GM21528 (cell line): ENCODE data around the gene PAQR8.

Experiments
- ATAC-seq: cut with Tn5 transposase; IDR thresholded peaks from one replicate; pipeline ENCODE4 v1.9.1; 2021; ENCODE audit warnings: mild to moderate bottlenecking, moderate library complexity; ENCODE audit not compliant: unreplicated experiment, low FRiP score

PAQR8 gene

DNA sequence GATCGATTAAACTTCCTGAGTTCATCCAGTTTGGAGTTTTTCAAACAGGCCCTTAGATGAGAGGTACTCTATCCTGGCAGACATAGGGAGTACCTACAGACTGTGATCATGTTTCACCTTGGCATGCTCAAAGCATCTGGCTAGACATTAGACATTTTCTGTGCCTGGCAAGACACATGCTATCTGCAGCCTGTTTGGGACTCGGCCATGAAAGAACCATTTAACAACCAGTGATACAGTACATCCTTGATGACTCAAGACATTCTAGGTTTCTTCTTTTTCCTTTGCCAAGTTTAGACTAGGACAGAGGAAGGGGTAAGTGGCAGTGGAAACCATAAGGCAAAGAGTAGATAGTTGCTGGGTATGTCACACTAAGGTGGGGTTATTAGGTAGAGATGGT is 15.4 kb upstream of the PAQR8 start:
- ATAC-seq = no peak

DNA sequence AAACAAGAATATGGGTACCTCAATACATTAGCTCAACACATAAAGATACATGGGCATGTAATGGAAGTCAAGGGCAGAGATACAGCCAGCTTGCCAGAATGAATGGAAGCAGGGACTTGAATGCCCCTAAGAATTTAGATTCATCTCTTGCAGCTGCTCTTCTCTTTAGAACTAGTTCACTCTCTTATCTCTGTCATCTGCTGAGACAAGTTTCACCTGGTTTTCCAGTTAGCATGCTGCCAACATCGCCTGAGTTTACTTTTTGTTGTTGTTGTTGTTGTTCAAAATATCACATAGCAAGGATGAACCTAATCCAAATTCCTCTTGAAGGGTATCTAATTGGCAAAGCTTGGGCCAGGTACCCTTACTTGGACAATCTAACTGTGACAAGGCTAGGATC is 14.1 kb upstream of the PAQR8 start:
- no peak for ATAC-seq

DNA sequence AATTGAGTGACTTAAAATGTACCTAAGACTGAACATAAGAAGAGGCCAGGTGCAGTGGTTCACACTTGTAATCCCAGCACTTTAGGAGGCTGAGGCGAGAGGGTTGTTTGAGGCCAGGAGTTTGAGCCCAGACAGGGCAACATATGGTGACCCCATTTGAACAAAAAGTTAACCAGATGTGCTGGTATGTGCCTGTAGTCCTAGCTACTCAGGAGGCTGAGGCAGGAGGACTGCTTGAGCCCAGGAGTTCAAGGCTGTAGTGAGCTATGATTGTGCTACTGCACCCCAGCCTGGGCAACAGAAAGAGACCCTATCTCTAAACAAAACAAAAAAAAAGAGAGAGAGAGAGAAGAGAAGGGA is 10.1 kb upstream of the PAQR8 start:
- ATAC-seq = no peak

DNA sequence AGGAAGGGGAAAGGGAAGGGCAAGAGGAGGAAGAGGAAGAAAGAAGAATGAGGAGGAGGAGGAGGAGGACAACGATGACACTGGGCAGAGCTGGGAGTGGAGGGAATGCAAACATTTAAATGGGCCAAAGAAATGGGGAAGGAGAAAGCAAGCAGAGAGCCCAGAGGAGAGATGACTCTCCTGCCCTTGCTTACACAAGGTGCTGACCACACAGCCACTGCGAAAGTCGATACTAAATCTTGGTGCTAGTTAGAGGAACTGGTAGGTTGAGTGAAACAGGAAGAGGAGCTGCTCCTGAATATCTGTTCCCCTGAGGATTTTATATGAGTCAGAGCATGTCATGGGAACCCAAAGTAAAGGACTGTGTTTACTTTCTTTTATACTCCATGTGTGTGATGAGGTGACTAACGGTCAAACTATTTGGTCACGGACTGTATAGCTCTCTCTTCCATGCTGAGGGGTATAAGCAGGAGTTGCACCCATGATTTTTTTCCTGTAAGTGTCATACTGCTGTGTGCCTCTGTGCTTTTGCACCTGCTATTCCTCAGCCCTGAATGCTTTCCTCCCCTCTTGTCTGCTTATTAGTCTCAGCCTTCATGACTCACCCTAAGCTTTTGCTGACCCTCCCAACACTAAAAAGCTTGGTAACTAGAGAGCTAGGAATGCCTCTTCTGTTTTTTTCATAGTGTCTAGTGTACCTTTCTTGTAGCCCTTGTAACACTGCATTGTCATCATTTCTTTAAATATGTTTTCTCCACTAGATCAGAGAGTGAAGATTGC is 9.5 kb upstream of the PAQR8 start:
- ATAC-seq = peak; percentile 94

DNA sequence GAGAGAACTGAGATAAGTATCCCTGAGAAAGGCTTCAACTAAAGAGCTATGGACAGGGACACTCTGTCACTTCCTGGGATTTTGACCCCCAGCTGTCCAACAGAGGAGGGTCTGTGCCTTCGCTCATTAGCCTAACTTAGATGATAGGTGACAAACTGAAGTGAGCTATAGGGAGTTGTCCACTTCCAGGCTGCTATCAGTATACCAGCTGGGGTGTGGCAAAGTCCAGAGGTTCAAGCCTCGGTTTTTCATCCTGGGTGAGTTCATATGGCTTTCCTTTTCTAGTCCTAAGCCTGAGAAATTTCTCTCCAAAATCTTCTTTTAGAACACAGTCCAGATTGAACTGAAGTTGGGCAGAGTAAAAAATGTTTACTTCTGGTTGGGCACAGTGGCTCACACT is 5.9 kb upstream of the PAQR8 start:
- no peak for ATAC-seq

DNA sequence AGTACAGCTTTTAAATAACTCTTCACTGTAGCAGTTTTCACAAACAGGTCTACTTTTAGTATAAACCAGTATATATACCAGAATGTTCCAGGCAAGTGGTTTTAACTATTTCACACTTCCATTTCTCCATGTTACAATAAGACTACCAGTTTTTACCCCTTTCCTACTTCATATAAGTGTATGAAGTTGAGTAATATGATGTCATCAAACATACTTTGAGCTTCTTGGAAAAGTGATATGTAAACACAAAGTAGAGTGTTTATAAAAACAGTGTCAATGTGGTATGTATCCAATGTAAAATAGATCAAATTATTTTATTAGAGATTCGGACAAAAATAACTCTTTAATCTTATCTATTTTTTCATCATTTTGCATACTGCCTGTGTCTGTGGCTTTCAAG is 2.5 kb upstream of the PAQR8 start:
- ATAC-seq = no peak

DNA sequence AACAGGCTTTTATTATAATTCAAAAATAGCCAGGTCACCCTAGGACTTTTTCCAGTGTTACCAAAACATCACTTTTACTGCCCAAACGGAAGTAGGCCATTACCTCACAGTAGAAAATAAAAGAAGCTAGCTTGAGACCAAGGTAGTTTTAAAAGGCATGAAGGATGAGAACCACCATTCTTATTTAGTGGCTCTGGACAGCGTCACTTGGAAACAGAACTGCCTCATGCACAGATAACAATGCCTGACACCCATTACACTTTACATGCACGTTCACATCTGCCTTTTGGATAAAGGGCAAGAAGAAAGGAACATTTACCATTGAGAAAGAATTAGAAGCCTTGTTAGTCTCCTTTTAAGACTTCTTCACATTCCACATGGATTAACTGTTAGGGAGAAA is 1.9 kb upstream of the PAQR8 start:
- no peak for ATAC-seq

DNA sequence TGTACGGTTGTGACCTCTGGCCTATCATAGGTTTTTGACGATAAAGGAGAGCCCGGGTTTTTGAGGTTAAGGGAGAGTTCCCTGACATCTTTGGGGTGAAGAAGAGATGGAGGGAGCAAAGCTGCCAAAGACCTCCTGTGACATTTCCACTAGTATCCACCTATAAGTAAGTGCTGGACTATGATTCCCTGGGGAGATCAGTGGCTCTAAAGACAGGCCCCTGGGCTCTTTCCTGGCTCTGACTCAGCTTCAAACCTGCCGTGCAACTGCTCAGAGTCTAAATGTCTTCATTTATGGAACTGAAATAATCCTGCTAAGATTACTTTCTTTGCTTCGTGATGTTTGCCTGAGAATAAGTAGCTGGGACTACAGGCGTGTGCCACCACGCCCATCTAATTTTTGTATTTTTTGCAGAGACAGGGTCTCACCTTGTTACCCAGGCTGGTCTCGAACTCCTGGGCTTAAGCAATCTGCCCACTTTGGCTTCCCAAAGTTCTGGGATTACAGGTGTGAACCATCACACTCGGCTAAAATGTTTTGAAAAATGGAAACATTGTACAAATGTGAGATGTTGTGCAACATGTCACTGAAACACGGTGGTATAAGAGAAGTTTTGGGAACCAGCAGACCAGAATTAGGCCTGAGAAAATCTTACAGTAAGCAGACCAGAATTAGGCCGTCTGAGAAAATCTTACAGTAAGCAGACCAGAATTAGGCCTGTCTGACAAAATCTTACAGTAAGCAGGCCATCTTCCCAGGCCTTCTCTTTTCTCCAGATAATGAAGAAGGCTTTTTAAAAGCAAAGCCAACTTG is 1.1 kb upstream of the PAQR8 start:
- no peak for ATAC-seq

DNA sequence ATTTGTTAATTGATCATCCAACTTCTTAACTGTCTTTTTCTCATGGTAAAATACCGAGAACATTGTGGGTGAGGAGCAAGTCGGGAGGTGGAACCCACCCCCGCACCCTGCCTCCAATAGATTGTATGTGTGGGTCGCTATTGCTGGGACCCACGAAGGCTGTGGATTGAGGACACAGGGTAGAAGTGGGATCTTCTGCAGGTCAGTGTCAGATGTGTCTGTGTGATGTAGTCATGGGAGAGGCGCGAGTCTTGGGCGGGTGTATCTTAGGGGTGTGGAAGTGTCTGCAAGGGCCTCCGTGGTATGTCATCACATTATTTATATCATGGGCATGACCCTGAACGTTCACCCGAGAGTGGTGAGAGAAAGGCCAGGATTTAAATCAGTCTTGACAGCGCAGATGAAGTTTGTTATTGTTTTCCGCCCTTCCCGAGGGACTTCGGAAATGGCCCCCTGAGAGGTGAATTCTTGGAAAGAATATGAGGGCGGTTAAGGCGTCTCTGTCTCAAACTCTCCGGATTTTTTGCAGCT is 472 bp upstream of the PAQR8 start:
- no peak for ATAC-seq

DNA sequence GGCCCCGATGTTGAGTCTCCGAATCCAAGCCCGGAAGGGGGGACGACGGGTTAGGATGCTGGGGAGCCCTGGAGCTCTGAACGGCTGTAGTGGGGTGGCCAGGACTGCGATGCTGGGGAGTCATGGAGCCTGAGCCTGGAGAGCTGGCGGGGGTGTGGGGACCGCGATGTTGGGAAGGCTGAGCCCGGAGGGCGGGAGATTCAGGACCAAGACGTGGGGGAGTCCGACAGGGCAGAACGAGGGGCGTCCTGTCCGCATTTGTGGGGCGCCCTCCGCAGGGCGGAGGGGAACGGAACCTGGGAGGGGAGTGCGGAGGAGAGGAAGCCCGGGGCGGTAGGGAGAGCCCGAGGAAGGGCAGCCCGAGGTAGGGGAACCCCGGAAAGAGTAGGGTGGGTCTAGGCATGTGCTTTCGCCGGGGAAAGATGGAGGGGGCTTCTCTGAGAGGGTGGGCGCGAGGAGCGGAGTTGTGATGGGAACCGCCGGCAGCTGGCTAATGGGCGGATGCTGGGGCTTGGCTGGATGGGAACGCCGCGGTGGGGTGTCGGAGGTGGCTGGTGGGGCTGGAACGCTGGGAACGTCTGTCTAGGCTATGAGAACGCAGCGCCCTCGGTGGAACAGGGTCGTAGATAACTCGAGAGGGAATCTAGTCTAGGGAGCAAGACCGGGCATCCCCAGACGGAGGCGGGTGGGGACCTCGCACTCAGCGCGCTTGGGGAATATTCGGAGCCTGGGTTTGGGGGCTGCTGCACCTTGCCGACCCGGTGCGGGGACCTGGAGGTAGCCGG is 684 bp downstream of the PAQR8 start:
- ATAC-seq = peak; percentile 53

DNA sequence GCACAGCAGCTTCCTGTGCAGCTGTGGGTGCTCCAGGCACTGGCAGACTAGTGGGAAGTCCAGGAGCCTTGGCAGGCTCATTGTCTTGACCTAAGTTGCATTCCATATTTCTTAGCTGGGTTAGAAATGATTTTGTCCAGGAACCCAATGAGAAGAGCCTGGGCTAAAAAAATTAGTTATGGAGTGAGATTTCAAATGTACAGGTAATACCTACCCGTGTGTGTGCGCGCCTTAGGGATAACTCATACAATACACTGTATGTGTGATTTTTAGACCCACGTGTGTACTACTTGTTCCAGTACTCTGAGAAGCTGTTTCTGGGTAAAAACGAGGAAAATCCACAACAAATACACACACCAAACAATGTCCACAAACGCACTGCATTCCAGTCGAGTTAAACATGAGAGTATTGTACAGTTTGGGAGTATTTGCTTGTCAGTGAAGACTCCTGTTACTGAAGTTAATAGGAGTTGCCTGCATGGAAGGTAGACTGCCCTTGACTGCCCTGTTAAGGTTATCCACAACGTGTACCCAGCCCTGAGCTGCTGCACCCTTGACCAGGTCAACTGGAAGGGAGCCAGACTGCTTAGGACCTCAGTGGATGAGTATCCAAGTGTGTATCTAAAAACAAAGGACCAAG is 1.4 kb downstream of the PAQR8 start:
- no peak for ATAC-seq

DNA sequence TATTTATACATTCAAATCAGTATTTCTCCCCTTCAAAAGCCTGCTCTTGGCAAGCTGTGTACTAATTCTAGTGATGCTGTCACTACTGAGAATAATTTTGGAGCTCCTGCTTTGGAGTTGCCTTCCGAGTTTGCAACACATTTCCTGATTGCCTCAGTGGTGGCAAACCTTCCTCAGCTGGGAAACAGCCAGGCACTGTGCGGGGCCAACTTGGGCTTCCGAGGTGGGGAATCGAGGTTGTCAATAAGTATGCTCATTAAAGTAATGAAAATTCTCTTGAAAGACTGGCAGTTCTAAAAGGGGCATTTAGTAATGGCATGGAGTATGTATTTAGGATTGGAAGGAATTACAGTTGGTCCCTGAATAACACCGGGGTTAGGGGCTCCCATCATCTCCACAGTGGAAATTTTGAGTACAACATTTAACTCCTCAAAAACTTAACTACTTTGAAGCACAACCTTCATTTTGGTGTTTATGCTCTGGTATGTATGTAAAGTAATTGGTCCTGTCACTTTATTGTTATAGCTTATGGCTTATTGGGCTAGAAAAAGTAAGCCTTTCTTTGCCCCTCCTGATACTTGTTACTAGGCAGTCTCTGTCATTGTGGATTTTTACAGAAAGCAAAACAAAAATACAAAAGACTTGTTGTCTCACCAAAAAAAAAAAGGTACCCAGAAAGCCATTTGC is 2.7 kb downstream of the PAQR8 start:
- ATAC-seq = no peak

DNA sequence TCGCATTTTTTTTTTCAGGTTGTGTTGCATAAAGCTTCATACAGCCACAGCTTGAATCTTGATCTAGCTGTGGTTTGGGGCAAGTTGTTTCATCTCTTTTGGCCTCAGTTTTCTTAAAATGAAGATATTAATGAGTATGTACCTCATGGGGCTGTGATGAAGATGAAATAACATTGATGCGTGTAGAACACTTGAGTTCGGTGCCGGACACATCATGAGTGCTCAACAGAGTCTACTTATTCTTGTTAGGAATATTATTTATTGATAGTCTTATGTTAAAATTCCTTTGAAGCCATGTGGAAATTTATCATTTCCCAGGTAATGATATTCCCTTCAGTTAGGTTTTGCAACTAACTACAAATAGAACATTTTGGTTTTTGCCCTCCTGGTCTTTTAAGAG is 3.4 kb downstream of the PAQR8 start:
- ATAC-seq = no peak

DNA sequence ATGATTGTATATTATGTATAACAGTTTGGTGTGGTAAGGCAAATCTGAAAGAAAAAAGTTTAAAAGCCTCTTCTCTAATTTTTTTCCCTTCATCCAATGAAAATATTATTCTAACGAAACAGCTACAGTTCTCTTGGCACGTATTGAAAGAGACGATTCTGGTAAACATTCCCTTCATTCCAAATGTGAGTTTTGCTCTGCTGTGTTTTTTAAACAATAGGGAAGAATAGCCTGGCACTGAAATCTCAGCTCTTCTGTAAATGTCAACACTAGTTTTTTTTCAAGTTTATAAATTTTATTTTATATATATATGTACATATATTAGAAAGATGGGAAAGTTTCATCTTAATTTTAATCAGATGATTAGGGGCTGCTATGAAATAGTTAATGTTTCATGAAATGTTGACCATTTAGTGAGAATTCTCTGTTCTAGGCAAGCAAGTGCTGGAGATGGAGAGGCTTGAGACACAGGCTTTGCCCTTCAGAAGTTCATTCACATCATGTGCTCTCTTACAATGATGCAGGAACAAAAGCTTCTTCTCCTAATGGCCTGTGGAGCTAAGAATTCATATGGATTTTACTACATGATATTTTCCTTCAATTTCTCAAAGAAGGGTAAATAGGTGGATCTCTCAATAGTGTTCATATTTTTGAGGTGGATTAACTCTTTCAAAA is 4.1 kb downstream of the PAQR8 start:
- no peak for ATAC-seq

DNA sequence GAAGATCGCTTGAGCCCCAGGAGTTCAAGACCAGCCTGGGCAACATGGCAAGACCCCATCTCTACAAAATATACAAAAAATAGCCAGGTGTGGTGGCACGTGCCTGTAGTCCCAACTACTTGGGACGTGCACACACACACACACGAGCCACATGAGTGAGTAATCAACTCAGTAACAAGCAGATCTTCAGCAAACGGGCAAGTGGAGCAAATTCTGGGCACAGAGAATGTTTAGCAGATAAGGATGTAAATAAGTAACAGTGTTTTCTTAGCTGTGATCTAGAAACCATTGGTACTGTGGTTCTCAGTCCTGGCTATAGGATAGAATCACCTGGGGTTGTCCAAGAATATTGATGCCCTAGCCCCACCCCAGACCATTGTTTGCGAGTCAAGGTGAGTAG is 6.1 kb downstream of the PAQR8 start:
- ATAC-seq = no peak

DNA sequence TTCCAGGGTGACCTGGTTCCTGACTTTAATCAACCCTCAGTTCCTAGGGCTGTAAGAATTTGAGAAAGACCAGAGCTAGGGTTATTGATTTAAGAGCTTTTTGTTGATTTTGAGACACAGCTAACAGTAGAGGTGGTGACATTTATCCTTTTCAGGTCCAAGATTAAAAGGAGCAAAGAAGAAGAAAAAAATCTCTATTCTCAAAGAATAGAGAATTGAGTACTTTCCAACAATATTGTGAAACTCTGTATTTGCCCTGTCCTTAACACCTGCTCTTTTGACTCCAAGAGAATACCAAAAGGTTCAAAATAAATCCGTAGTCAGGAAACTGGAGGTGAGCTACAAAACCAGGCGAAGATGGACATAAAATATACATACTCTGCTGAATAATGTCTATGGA is 7.3 kb downstream of the PAQR8 start:
- no peak for ATAC-seq

DNA sequence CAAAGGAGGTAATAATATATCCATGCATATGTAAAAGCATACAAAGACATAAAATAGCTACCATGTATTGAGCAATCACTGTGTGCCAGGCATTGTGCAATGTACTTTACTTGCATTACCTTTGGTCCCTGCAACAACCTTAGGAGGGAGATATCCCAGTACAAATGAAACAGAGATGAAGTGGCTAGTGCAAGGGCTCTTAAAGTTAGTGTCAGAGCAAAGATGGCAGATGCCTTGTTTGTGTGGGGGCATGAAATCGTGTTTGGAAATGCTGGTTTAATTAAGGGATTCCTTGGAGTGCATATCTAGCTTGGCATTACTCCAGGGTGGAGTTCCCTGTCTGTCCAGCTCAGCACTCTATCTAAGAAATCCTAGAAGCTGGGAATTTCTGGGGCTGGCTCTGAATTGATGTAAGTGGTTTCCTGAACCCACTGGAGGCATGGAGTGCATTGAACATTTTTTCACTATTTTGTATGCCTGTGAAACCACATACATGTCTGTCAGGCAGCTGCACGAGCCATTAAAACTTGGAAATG is 9.8 kb downstream of the PAQR8 start:
- no peak for ATAC-seq

DNA sequence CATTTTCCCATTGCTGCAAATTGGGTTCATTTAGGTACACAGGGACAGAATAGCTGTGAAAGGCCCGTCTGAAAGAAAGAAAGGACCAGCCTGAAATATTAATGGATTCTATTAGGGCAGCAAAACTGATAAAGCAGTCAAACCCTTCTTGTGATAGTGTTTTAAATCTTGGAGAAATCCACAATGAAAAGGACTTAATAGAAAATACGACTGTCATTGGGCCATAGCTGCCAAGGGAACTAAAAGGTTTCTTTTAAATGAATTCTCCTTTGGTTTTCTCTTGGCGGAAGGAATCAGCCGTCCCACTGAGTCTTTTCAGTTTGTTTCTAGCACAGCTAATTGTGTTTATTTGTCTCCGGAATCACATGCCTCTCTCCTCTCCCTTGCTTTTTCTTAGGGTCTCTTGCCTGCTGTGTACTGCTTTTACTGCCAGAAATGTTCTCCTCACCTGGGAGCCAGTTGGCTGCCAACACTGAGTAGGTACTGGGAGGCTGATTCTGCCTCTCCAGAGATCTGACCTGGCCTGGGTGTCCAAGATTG is 11.3 kb downstream of the PAQR8 start:
- no peak for ATAC-seq

DNA sequence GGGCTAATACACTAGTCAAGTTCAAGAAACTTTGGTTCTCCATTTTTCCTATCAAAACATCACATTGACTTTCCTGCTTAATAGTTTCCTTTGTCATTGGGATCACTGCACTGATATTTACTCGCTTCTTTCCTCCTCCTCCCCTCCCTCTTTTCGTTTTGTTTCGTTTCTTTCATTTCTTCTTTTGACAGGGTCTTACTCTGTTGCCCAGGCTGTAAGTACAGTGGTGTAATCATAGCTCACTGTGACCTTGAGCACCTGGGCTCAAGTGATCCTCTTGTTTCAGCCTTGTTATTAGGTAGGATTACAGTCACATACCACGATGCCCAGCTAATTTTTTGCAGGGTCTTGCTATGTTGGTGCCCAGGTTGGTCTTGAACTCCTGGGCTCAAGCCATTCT is 12.3 kb downstream of the PAQR8 start:
- ATAC-seq = no peak
